NCI-H128 (cell line): Measurements from ENCODE around the gene SLC12A8.

Experiments used
- DNase-seq: peaks from one replicate; lab custom pipeline; 2025; ENCODE audit not compliant: unreplicated experiment; lab: John Stamatoyannopoulos, UW

The SLC12A8 gene

GRCh38 chr3:125219261-125219701, 6.7 kb upstream of the SLC12A8 start:
- no peak for DNase-seq

GRCh38 chr3:125214738-125215137, 2.2 kb upstream of the SLC12A8 start:
- DNase-seq = no peak

GRCh38 chr3:125213946-125214542, 1.5 kb upstream of the SLC12A8 start:
- no peak for DNase-seq

- no peak for DNase-seq
These were observed 812 bp upstream of the SLC12A8 start for GRCh38 chr3:125213364-125213755.

GRCh38 chr3:125212091-125212508, 448 bp downstream of the SLC12A8 start:
- DNase-seq = no peak

- no peak for DNase-seq
These were observed 941 bp downstream of the SLC12A8 start for GRCh38 chr3:125211523-125212090.

GRCh38 chr3:125207949-125208568, 4.5 kb downstream of the SLC12A8 start:
- DNase-seq = no peak

GRCh38 chr3:125207507-125207906, 5.0 kb downstream of the SLC12A8 start:
- DNase-seq = no peak

- no peak for DNase-seq
These were observed 5.6 kb downstream of the SLC12A8 start for GRCh38 chr3:125206934-125207333.

- DNase-seq = no peak
These were observed 8.8 kb downstream of the SLC12A8 start for GRCh38 chr3:125203731-125204130.

- no peak for DNase-seq
These were observed 10.4 kb downstream of the SLC12A8 start for GRCh38 chr3:125202197-125202596.

- no peak for DNase-seq
These were observed 11.8 kb downstream of the SLC12A8 start for GRCh38 chr3:125200731-125201139.

GRCh38 chr3:125194849-125195601, 17.5 kb downstream of the SLC12A8 start:
- DNase-seq = no peak

- DNase-seq = no peak
These were observed 18.3 kb downstream of the SLC12A8 start for GRCh38 chr3:125194061-125194848.

- no peak for DNase-seq
These were observed 20.1 kb downstream of the SLC12A8 start for GRCh38 chr3:125192190-125193035.

GRCh38 chr3:125191730-125192129, 20.8 kb downstream of the SLC12A8 start:
- no peak for DNase-seq

- no peak for DNase-seq
These were observed 21.3 kb downstream of the SLC12A8 start for GRCh38 chr3:125191256-125191655.

GRCh38 chr3:125190786-125191185, 21.8 kb downstream of the SLC12A8 start:
- no peak for DNase-seq

GRCh38 chr3:125189378-125190165, 23.0 kb downstream of the SLC12A8 start:
- no peak for DNase-seq
